Gastroesophageal sphincter (tissue), 3 donors: ENCODE data around the gene ERCC6.

Source experiments
- EP300 ChIP-seq: sonication (generic); formaldehyde crosslinking; IDR thresholded peaks from one replicate; pipeline ENCODE4 v1.6.1; 2017; ENCODE audit warnings: antibody characterized with exemption, mild to moderate bottlenecking
- POLR2A ChIP-seq, 2 donors: fragments of 450-650 bp; IDR thresholded peaks; one replicate each; pipeline ENCODE4 v1.6.1; 2017; ENCODE audit warnings: antibody characterized with exemption in 2 of 2, mild to moderate bottlenecking in 2 of 2, moderate library complexity in 1 of 2
- TF ChIP-seq, protein P1 (sequence below), 4 experiments: fragments of 200-600 bp in 2 of 4; fragments of 450-650 bp in 2 of 4; sonication (generic) in 1 of 4; IDR thresholded peaks; one replicate each; pipeline ENCODE4 v1.5.1; 2017 to 2019; ENCODE audit warnings: antibody characterized with exemption in 4 of 4, mild to moderate bottlenecking in 2 of 4, moderate library complexity in 2 of 4

DNA sequence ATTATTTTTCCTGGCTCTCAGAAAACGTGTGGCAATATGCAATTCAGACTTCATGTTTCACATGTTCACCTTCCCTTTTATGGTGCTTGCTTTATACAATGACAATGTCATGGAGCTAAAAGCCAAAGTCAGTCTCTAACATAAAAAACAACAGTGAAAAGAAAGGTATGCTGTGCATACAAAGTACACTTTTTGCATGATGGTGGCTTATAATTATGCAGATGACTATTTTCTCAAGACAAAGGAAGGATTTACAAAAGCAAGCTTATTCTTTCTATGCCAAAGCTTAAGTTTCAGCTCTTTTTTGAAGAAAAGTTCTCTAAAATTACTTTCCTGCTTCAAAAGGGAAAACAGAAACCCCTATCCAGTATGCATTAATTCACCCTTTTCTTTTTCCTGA, 15.6 kb downstream of the ERCC6 start:
- TF ChIP-seq, protein P1, sequence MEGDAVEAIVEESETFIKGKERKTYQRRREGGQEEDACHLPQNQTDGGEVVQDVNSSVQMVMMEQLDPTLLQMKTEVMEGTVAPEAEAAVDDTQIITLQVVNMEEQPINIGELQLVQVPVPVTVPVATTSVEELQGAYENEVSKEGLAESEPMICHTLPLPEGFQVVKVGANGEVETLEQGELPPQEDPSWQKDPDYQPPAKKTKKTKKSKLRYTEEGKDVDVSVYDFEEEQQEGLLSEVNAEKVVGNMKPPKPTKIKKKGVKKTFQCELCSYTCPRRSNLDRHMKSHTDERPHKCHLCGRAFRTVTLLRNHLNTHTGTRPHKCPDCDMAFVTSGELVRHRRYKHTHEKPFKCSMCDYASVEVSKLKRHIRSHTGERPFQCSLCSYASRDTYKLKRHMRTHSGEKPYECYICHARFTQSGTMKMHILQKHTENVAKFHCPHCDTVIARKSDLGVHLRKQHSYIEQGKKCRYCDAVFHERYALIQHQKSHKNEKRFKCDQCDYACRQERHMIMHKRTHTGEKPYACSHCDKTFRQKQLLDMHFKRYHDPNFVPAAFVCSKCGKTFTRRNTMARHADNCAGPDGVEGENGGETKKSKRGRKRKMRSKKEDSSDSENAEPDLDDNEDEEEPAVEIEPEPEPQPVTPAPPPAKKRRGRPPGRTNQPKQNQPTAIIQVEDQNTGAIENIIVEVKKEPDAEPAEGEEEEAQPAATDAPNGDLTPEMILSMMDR (IDR thresholded peaks at IDR 0.05): no peak
- TF ChIP-seq POLR2A (IDR thresholded peaks at IDR 0.05) (no peak), EP300 (no peak)
